Measurements from ENCODE around the gene PPP6R1.
"Not testable (repeated sequence)": the region's sequence is repeated elsewhere in the genome, so short reads cannot be mapped to it uniquely, and the experiment has no call there.

PPP6R1 gene

DNA sequence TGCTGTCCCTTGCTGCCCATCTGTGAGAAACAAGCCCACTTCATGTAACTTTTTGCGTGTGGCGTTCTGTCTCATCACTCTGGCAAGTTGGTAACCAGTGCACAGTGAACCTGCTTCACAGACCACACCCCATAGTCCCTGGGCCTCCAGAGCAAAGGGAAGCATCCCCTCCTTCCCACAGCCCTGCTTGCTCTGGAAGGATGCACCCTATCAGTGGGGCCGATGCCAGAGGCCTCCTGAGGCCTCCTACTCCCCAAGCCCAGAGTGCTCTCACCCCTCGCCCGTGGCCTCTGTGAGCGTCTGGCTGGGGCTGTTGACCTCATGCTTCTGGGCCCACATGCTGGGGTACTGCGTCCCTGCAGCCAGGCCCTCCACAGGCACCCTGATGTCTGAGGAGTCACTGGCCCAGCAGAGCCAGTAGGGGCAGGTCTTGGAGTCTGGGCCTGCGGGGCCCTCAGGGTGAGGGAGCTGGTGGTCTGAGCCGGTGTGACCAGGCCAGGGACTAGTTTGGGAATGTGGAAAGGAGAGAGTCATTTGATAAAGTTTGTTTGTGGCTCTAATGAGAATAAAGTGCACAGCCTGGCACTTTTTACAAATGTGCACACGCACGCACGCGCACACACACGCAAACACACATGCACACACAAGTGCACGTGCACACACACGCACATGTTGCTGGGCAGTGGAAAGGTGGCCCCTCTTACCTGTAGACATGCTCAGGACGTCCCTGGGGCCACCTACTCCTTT is 35.4 kb downstream of the PPP6R1 start:
- DNase-seq = no peak

DNA sequence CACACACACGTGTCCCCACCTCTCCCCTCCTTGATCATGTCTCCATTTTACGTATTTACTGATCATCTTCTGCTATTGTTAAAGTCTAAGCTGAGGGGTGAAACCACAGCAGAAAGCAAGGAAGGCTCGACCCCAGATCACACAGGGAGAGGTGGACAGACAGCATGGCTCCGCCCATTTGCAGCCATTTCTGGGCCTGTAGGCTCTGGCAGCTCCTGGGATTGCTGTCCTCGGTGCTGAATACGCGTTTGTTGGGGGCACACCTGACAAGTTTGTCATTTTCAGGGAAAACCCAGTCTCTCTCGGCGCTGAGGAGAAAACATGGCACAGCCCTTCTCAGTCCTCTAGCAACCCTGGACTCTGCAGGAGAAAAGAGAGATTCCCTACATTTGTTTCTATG is 38.3 kb downstream of the PPP6R1 start:
- no peak for DNase-seq

DNA sequence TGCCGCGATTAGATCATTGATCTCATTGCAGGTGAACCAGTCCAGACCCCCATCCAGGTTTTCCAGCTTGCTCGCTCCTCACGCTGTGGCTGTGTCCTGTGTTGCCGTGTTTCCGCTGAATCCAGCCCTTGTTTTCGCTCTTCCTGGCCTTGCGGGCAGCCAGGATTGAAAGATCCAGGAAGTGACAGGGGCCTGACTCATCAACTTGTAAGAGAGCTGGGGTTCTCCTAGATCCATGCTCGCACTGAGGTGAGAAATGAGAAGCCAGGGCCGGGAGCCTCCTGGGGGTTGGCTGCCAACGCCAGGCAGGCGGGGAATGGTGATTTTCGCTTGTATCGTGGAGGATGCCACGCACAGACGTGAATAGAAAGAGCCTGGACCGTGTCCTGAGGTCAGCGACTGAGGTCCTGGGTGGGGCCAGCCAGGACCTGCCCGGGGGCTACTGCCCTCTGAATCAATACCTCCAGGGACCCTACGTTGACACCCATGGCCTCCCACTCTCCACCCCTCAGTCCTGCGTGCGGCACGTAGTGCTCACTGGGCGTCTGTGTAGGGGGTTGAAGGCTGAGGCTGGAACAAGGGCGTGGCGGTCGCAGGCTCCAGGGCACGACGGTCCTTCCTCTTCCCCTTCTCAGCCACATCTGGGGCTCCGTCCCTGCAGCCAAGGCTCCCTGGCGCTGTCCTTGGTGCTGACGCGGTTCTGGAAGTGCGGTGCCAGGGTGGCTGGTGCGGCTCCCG is 42.2 kb downstream of the PPP6R1 start:
- DNase-seq = peak; percentile 95

DNA sequence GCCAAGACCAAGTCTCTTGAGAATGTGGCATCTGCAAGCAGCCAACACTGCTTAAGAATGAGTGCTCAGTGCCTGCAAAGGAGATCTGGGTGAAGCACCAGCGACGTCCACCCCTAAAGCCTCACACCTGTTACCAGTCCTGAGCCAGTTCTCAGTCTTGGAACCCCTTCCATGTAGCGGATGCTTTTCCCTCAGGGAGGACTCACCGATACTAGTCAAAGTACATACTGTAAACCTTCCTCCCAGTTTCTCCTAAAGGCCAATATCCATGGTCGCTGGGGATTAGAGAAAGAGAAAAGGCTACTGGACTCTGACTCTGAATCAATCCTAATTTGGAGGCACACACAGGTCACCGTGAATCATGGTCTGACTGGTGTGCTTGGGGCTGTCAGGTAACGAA is 45.3 kb downstream of the PPP6R1 start:
- no peak for DNase-seq

DNA sequence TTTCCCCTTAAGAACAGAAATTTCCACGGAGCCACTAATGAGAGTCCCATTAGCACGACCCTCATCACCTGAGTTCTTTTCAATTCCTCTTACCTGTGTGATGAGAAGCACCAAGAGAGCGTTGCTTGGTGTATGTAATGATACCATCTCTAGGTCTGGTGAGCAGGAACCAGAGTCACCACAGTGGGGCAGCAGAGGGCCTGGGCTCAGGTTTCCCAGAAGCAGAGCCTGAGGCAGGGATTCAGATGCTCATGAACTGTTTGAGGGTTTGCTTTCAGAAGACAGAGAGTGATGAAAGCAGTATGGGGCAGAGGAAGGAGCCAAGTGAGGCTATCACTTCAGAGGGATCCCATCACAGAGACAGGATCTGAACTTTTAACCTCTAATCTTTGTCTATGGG is 46.4 kb downstream of the PPP6R1 start:
- peak; percentile 74 for DNase-seq

DNA sequence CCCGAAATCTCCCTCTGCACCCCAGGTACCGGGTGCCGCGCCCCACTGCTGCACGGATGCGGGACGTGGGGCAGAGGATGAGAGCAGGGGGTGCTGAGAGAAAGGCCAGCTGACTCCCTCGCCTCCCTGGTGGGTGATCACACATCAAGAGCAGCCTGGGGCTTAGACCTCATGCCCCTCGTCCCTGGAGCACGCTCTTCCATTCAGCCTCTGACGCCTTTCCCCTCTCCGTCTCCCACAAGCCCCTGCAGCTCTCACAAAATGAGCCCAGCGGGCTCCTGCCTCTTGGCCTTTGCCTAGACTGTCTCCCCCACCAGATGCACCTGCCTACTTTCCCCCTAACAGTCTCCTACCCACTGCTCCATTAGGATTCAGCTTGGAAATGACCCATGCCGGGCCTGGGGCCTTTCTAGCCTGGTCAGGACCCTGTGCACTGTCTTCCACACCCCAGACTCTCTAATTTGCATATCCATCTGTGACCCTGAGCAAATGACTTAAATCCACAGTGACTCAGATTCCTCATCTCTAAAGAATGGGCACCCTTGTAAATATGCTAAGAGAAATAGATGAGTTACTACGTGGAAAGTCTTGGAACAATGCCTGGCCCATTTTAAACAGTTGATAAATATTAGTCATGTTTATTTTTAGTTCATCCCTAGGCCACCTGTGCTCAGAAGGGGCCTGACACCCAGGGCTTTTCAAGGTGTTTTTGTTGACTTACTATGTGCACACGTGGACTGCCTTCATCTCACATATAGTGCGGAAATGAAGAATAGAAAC is 48.9 kb downstream of the PPP6R1 start:
- DNase-seq = no peak

DNA sequence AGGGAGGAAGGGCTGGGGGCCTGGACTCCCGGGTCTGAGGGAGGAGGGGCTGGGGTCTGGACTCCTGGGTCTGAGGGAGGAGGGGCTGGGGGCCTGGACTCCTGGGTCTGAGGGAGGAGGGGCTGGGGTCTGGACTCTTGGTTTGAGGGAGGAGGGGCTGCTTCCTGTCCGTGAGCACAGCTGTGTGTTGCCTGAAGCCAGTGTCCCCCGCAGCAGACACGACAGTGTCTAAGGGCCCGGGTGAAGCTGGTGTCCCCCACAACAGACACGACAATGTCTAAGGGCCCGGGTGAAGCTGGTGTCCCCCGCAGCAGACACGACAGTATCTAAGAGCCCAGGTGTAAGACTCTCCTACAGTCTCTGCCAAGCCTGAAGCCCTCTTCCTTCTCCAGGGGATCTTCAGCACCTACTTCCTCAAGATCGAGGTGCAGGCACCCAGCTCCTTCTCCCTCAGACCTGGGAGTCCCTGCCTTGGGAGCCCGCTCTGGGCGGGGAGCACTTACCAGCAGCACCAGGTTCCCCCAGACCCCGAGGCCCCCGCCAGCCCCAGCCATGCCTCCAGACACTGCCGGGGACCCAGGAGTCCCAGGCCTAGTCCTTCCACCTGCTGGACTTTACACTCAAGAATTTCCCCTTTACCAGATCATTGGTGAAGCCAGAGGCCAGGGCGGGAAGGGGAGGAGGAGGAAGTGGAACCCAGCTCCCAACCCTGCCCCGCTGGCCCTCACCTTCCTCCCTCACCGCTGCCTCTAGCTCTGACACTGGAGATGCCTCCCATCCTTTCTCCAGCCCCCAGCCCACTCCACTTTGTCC is 49.7 kb downstream of the PPP6R1 start, which contains the start of gene PTPRH:
PTPRH (minus strand) TSS at position 622 of the 813 bp plus-strand sequence; CDS start at position 554, 68 bp downstream.
- DNase-seq = no peak

DNA sequence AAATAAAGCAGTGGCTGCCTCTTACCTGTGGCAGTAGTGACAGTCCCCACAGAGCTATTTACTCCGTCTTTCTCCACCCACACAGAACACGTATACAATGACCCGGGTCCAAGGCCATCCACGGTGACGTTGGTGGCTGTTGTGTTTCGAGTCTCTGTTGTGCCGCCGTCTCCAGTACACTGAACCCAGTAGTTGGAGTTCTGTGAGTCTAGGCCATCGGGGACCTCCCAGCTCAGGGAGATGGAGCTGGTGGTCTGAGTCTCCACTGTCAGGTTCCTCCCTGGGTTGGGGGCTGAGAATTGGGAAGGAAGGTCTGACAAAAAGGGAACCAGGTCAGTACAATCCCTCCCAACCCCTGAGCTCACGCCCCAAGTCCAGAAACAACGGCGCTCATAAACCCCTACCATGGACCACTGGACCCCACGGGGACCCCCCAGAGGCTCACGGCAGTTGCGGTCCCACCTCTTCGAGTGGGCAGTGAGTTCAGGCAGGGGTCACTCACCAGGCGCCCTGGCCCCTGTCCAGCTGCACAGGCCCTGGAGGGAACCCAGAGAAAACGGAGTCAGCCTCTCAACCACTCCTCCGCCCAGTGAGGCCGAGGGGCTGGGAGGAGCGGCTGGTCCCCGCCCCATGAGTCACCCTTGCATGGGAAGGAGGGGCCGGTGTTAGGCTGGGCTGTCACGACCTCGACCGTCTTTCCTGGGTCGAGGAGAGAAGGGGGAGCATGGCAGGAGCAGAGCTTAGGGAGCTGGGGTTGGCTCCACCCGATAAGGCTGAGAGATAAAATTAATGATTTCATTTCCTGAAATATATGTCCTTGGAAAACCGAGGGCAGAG is 51.9 kb downstream of the PPP6R1 start:
- no peak for DNase-seq

DNA sequence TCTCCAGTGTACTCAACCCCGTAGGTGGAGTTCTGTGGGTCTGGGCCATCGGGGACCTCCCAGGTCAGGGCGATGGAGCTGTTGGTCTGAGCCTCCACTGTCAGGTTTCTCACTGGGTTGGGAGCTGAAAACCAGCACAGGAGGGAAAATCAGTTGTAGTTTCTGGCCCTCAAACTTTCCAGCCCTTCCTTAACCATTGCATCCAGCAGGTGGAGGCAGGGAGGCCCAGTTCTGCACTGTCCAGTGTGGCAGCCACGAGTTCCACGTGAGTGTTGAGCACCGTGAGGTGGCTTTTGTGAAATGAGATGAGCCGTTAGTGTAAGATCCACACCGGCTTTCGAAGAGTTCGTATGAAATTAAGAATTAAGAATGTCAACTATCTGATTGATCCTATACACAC is 56.6 kb downstream of the PPP6R1 start:
- DNase-seq = not testable (repeated sequence)

DNA sequence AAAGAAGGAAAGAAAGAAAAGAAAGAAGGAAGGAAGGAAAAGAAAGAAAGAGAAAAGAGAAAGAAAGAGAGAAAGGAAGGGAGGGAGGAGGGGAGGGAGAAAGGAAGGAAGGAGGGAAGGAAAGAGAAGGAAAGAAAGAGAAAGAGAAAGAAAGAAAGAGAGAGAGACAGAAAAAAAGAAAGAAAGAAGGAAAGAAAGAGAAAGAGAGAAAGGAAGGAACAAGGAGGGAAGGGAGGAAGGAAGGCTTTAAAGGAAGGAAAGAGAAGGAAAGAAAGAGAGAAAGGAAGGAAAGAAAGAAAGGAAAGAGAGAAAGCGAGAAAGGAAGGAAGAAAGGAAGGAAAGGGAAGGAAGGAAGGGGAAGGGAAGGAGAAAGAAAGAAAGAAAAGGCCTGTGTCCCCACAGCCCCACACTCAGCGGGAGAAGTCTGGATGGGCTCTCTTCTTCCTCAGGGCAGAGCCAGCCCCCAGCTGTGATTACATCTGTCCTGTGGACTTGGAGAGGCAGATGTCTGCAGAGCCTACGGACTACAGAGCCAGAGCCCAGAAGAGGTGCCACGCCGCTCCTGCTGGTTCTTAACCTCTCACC is 59.1 kb downstream of the PPP6R1 start:
- no peak for DNase-seq

DNA sequence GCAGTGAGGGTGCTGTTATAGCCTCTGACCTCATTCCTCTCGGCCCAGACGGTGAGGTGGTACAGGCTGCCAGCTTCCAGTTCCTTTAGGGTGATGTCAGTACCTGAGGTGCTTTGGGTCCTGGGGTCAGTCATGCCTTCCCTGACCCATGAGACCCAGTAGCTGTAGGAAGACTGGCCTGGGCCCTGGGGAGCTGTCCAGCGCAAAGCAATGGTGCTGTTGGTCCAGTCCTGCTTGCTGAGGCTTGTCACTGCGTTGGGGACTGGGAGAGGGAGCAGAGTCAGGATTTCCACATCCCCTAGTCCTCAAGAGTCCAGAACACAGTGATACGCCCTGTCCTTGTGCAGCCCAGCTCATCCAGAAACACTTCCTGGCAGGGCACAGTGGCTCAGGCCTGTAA is 60.2 kb downstream of the PPP6R1 start:
- no peak for DNase-seq

DNA sequence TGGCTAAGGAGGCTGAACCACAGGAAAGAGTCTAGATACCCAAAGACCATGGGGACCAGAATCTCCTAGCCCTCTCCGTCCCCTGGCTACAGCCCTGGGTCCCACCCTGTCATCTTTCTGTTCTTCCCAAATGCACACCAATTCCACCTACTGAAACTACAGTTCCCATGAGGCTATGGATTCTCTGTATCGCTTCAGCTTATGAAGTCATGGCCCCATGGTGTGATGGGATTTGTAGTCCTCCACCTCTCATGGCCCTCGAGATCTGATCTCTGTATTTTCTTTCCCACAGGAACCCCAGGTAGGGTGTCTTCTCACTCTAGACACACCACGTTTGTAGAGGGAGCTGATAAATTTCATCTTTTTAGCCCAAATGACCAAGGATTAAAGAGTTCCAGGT is 61.3 kb downstream of the PPP6R1 start:
- no peak for DNase-seq

DNA sequence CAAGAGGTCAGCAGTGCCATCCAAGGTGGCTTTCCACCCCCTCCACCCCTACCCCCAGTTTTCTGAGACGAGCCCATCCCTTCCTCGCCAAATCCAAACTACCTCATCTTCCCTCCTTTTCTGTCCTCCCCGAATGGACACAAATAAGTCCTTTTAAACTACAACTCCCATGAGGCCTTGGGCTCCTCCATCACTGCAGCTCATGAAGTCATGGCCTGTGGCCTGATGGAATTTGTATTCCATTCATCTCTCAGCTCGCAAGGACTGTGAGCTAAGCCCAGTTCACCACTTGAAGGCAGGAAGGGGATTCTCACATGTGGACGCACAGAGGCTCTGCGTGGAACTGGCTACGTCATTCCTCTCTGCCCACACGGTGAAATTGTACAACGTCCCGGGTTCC is 62.0 kb downstream of the PPP6R1 start:
- no peak for DNase-seq

DNA sequence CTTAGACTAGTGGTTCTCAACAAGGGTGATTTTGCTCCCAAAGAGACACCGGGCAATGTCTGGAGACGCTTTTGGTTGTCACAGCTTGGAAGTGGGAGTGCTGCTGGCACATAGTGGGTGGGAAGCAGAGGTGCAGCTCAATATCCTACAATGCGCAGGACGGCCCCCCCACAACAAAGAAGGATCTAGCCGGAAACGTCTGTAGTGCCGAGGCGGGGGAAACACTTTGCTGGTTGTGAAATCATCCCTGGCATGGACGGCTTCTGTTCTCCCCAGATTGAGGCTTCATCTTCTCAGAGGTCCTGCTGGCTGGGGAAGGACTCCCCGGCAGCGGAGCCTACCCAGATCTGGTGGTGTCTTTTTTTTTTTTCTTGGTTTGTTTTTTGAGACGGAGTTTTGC is 65.3 kb downstream of the PPP6R1 start:
- no peak for DNase-seq

DNA sequence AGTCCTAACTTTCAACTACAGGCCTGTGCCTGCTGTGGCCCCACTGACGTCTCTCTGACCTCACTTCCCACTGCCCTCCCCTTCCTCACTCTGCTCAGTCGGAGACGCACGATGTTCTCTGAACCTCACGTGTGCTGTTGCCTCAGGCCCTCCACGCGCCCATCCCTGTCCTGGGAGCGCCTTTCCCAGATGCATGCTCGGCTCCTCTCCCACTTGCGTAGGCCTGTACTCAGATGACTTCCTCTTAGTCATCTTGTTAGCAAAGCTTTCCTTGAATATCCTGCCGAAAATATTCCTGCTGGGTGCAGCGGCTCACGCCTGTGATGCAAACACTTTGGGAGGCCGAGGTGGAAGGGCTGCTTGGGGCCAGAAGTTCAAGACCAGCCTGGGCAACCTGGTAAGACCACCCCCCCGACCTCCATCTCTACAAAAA is 69.4 kb downstream of the PPP6R1 start:
- DNase-seq = no peak

DNA sequence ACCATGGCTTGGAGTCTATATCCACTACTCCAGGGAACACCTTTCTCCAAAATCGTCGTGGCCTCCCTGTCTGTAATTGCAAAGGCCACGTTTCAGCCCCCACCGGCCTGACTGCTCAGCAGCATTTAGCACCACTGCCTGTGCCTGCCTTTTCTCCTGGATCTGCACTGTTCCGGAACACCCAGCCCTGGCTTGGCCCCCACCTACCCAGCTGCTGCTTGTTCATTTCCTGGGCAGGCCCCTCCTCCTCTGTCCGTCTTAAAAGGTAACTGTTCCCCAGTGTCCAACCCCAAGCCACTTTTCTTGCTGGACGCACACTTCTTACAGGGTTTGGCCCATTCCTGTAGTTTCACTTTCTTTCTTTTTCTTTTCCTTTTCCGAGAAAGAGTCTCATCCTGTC is 70.2 kb downstream of the PPP6R1 start:
- DNase-seq = no peak

DNA sequence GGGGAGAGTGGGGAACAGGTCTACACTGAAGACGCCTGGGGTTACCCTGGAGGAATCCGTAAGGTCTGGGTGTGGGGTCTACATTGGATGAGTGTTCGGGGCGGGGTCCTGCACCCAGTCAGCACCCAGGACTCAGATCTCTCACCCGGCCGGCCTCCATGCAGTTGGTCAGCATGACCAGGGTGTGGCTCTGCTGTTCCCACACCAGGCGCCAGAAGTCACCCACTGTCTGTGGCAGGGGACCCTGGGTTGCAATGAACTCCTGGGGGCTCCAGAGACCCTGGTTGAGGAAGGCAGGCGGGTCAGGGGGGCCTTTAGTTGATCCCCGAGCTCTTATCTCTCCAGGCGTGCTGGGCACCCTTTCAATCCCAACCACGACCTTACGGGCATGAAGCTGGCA is 72.7 kb downstream of the PPP6R1 start:
- no peak for DNase-seq

DNA sequence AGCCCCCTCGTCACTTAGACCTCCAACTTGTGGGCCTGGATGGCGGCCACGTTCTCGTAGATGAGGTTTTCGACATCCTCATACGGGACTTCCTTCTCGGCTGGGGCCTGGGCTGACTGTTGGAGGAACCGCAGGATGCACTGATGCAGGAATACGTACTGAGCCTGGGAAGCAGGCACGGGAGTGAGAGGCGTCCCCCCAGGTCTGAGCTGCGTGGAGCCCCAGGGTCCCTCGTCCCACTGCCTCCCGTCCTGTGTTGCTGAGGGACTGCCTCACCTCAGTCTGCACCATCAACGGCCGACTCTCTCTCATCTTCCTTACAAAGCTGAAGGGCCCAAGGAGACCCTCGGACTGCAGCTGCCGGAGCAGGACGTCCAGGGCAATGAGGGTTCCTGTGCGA is 77.1 kb downstream of the PPP6R1 start:
- no peak for DNase-seq
